Measurements from ENCODE around the gene SBNO2. TPM values are rescaled to one million over a fixed set of nuclear protein-coding genes. Genes with fewer than 3 reads are reported as not detected.
A peak's percentile ranks its signal among the peaks of the same experiment; 100 is the strongest.

Gene SBNO2
- total RNA-seq, 1 donor from 2014 or later = 4.1 TPM

DNA sequence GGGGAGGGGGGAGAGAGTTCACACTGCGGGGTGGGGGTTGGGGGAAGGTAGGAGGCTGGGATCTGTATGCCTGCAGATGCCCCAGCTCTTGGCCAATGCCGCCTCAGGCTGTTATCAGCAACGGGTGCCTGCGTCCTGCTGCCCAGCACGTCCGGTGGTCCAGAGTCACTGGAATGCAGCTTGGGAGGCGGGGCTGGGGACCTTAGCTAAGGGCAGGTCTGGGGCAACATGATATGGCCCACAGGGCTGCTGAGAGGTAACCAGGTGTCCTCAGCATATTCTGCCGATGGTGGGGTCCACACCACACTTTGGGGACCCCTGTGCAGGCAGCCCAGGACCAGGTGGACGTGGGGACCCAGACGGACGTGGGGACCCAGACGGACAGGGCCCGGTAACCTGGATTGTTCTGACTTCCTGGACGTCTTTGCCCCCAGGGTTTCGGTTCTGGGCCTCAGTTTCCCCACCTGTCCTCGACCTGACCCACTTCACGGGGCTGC, 107.8 kb downstream of the SBNO2 start:
- FAIRE-seq (no peak), DNase-seq (ENCODE audit: low spot score in 2 of 2) (no peak)

- no peak for DNase-seq (ENCODE audit: low spot score in 2 of 2)
- FAIRE-seq = no peak
Observed at GRCh38 chr19:1065606-1066109, 108.4 kb downstream of the SBNO2 start.

DNA sequence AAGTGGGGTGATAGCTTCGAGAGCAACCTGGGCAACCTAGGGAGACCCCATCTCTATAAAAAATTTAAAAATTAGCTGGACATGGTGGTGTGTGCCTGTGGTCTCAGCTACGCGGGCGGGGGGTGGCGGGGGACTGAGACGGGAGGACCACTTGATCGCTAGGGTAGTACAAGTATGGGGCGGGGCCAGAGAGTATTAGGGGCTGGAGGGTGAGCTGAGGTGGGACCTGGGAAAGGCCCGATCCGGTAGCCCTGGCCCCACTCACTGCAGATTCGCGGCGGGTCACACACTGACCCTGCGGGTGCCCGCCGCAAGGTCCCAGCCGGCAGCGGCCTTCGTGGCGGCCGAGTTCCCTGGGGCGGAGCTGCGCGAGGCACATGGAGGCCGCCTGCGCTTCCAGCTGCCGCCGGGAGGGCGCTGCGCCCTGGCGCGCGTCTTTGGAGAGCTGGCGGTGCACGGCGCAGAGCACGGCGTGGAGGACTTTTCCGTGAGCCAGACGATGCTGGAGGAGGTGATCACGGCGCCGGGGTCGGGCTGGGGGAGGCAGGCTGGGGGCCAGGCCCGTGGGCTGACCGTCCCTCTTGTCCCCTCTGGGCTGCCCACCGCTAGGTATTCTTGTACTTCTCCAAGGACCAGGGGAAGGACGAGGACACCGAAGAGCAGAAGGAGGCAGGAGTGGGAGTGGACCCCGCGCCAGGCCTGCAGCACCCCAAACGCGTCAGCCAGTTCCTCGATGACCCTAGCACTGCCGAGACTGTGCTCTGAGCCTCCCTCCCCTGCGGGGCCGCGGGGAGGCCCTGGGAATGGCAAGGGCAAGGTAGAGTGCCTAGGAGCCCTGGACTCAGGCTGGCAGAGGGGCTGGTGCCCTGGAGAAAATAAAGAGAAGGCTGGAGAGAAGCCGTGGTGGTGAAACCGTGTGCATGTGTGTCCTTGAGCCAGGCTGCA, 109.1 kb downstream of the SBNO2 start:
- DNase-seq (ENCODE audit: low spot score in 2 of 2) (peak; percentile 70 to 77), FAIRE-seq (no peak)

- FAIRE-seq (no peak), DNase-seq (ENCODE audit: low spot score in 2 of 2) (no peak)
Observed at GRCh38 chr19:1063909-1064660, 110.0 kb downstream of the SBNO2 start.

GRCh38 chr19:1063030-1063908, 110.8 kb downstream of the SBNO2 start:
- FAIRE-seq (no peak), DNase-seq (ENCODE audit: low spot score in 2 of 2) (no peak)

DNA sequence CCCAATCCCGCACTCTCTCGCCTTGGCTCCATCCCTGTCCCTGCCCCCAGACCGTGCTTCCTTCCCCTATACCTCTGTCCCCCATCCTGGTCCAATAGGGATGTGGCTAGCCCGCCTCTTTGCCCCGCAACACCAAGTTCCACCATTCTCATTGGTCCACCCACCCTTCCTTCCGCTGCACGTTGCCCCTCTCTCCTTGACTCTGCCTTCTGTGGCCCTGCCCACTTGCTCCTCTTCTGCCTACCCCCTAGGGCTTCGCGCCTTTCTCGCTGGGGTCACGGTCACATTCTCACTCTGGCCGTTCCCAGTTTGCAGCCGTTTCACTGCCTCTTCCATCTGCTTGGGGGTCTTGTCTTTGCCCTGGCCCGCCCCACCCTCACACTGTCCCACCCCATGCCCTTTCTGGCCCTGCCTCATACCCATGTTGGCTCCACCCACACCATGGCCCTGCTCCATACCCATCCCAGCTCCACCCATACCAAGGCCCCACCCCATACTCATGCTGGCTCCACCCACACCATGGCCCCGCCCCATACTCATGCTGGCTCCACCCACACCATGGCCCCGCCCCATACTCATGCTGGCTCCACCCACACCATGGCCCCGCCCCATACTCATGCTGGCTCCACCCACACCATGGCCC, 111.6 kb downstream of the SBNO2 start:
- FAIRE-seq (no peak), DNase-seq (ENCODE audit: low spot score in 2 of 2) (no peak)

DNA sequence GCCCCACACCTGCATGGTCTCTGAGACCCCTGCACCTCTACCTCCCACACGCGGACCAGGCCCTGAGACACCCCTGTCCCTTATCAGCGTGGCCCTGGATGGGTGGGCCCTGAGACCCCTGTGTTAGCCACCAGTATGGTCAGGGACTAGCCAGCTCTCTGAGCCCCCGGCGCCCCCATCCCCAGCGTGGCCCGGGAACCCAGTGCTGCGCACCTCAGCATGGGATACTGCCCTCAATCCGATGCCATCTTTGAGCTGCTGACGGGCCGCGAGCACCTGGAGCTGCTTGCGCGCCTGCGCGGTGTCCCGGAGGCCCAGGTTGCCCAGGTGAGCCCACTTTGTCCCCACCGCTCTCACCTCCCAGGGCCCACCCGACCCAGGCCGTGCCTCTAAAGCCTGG, 112.1 kb downstream of the SBNO2 start:
- FAIRE-seq (no peak), DNase-seq (ENCODE audit: low spot score in 2 of 2) (no peak)

DNA sequence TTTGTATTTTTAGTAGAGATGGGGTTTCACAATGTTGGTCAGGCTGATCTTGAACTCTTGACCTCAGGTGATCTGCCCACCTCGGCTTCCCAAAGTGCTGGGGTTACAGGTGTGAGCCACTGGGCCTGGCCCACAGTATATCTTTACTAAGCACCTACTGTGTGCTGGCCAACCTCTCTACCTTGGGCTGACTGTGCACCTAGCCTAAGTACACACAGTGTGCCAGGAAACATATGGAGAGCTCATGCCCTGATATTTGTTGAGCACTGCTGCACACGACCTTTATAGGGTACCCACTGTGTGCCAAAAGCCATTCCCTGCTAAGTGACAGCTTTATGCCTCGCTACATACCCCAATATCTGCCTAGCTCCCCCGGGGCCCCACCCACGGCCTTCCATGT, 113.4 kb downstream of the SBNO2 start:
- no peak for FAIRE-seq

DNA sequence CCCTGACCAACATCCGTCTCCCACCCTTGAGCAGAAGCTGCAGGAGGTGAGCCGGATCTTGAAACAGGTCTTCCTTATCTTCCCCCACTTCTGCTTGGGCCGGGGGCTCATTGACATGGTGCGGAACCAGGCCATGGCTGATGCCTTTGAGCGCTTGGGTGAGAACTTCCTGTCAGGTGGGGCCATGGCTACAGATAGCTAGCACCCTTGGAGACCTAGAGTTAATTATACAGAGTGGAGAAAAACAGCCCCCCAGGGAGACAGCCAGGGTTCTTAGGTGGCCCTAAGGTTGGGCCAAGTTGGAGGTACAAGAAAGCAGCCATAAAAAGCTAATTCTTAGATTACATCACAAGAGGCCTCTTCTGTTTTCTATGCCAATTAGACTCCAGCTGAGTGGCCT, 116.0 kb downstream of the SBNO2 start:
- FAIRE-seq = no peak

More for the DNA sequence above, 113.4 kb downstream of the SBNO2 start:
- no peak for DNase-seq (ENCODE audit: low spot score in 2 of 2)

More for the DNA sequence above, 116.0 kb downstream of the SBNO2 start:
- no peak for DNase-seq (ENCODE audit: low spot score in 2 of 2)

Other genes starting within 250 kb of the SBNO2 start
- 2.4 TPM for gene ARID3A, start 248.2 kb downstream of the SBNO2 start, total RNA-seq
- gene WDR18, start 189.9 kb downstream of the SBNO2 start, total RNA-seq = 45.7 TPM
- under 0.01 TPM for gene GRIN3B, start 173.8 kb downstream of the SBNO2 start, total RNA-seq
- 29.3 TPM for gene TMEM259, start 153.1 kb downstream of the SBNO2 start, total RNA-seq
- gene RNU6-2, start 152.7 kb downstream of the SBNO2 start, total RNA-seq = not detected
- 8.2 TPM for gene CNN2, start 147.7 kb downstream of the SBNO2 start, total RNA-seq
- gene ABCA7, start 134.2 kb downstream of the SBNO2 start, total RNA-seq = 2.0 TPM
- 1.2 TPM for gene ARHGAP45, start 107.1 kb downstream of the SBNO2 start, total RNA-seq
- 35.5 TPM for gene POLR2E, start 78.9 kb downstream of the SBNO2 start, total RNA-seq
- gene GPX4, start 70.3 kb downstream of the SBNO2 start, total RNA-seq = 150 TPM
- 45.7 TPM for gene STK11, start 31.5 kb upstream of the SBNO2 start, total RNA-seq
- 5.3 TPM for gene CBARP, start 63.7 kb upstream of the SBNO2 start, total RNA-seq
- gene ATP5F1D, start 67.5 kb upstream of the SBNO2 start, total RNA-seq = 11.0 TPM
- gene MIDN, start 74.3 kb upstream of the SBNO2 start, total RNA-seq = 14.3 TPM
- 573 TPM for gene CIRBP, start 95.1 kb upstream of the SBNO2 start, total RNA-seq
- 8.6 TPM for gene FAM174C, start 101.3 kb upstream of the SBNO2 start, total RNA-seq
- gene EFNA2, start 111.6 kb upstream of the SBNO2 start, total RNA-seq = 13.0 TPM
- gene NDUFS7, start 209.6 kb upstream of the SBNO2 start, total RNA-seq = 27.7 TPM
- 15.5 TPM for gene GAMT, start 227.3 kb upstream of the SBNO2 start, total RNA-seq
- 43.6 TPM for gene DAZAP1, start 233.3 kb upstream of the SBNO2 start, total RNA-seq

All from frontal cortex (tissue), 4 donors.